NCI-H187 treated with DMSO at 0.1 percent for 48 hours (cell line): ENCODE measurements around the gene SNRPE.
A peak's percentile ranks its signal among the peaks of the same experiment; 100 is the strongest.
"Not testable (repeated sequence)": the region's sequence is repeated elsewhere in the genome, so short reads cannot be mapped to it uniquely, and the experiment has no call there.

Experiments
- DNase-seq: peaks from one replicate; lab custom pipeline; 2025; lab: John Stamatoyannopoulos, UW

SNRPE gene

DNA sequence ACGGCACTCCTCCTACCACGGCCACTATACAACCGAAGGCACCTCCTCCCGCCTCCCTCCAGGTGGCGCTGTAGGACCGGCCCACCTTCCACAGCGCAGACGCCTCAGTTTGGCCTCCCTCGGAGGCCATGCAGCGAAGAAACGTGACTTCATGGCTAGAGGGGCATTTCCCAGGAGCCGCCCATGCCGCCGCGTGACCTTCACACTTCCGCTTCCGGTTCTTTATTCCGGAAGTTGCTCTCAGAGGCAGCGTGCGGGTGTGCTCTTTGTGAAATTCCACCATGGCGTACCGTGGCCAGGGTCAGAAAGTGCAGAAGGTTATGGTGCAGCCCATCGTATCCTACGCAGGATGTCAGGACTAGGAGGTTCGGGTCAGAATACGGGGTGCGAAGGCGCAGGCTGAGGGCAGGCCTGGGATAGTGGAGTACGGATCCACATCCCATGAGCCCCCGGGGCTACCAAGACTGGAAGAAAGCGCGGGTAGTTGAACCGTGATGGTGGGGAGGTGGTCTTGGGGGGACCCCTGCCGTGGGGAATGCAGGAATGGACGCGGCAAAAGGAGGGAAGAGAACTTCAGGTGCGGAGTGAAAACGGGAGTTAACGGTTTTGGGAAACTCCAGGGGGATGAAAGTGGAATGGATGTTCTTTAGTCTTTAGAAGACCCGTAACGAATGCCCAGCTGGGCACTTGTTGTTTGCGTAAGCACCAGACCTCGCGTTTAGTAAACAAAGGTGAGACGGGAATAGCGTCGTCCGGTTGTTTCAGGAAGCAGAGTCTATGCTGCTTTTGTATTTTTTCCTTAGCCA lies at the start of gene SNRPE:
Gene SNRPE (plus strand): TSS at position 221 of the 806 bp plus-strand sequence. CDS start 61 bp downstream, at position 282.
- DNase-seq = peak; percentile 98

DNA sequence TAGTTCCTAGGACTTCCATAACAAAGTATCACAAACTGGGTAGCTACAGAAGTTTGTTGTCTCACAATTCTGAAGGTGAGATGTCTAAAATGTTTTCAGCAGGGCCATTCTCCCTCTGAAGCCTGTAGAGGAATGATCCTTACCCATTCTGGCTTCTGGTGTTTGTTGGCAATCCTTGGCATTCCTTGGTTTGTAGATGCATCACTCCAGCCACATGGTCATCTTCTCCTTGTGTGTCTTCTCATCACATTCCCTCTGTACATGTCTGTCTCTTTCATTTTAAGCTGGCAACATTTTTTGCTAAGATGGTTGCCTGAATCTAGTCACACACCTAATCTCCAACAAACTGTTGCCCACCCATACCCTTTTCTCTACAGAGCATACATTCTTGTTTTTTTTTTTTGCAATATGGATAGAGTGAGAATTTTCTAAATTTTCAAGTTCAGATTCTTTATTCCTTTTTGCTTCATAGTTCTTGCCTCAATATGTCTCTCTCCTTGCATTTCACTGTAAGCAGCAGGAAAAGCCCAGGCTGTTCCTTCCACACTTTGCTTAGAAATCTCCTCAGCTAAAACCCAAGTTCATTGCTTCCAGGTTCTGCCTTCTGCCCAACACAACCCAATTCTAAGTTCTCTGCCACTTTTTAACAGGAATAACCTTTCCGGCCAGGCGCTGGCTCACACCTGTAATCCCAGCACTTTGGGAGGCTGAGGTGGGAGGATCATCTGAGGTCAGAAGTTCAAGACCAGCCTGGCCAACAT lies 47.6 kb upstream of the SNRPE start:
- no peak for DNase-seq

DNA sequence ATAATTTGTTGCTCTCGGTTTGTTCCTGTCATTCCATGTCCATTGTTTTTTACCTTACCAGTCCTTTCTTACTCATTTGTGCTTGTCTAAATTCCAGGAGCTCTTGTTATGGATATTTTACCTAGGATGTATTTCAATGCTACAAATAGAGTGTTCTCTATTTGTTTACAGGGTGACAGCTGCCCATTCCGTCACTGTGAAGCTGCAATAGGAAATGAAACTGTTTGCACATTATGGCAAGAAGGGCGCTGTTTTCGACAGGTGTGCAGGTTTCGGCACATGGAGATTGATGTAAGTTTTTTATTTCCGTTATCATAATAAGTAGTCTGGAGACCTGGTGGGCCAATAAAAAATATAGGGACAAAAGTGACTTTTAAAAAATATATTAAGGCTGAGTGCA lies 43.0 kb upstream of the SNRPE start:
- no peak for DNase-seq

DNA sequence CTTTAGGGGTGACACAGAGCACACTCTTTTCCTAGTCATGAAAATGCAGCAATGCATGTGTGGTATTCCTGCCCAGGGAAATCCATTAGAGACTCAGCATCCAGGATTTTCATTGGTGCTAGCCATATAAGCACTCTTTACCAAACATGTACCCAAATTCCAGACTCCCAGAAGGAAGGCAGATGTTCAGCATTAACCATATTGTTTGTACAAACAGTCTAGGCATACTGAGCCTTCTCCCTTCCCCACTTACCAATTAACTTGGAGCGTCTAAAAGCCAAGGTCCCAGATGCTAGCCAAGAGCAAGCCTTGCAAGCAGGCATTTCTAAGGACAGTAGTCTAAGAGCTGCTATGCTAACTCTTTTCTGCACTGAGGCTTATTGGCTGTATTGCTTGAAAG lies 38.1 kb upstream of the SNRPE start:
- no peak for DNase-seq

DNA sequence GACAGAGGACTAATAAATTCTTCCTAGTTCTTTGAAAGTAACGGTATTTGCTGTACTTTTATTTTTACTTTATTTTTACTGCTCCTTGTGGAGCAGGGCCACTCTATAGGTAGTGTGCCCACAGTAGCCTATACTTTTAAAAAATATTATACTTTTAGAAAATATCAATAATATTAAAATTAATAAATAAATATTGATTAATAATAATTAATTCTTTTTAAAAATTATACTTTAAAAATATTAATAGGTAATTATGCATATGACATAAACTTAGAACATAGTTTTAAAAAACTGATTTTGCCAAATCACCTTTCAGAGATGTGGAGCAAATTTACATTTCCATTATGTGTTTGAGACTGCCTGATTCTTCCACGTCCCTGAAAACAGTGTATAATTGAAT lies 35.2 kb upstream of the SNRPE start:
- no peak for DNase-seq

DNA sequence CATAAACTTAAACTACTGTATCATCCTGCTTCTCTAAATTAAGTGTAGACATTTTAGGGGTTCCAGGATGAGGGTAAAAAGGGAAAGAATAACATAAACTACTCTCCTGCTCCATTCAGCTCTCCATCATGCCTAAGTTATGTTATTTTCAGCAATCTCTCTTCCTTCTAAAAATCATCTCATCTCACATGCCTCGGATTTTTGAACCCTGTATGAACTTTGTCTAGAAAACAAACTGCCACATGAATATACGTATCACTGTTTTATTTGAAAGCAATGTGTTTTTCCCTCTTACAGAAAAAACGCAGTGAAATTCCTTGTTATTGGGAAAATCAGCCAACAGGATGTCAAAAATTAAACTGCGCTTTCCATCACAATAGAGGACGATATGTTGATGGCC lies 33.4 kb upstream of the SNRPE start:
- DNase-seq = no peak

DNA sequence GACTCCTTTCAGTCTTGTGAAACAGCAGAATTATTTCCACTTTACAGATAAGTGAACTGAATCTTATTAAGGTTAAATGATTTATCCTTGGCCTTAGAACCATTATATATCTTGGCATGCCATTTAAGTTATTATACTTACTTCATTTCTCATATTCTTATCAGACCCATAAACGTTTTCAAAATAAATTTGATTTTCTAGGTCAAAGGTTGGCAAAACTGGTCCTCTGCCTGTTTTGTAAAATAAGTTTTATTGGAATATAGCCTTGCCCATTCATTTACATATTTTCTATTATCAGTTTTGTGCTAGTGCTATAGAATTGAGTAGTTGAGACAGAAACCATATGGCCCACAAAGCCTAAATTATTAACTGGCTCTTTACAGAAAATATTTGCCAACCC lies 32.9 kb upstream of the SNRPE start:
- DNase-seq = no peak

DNA sequence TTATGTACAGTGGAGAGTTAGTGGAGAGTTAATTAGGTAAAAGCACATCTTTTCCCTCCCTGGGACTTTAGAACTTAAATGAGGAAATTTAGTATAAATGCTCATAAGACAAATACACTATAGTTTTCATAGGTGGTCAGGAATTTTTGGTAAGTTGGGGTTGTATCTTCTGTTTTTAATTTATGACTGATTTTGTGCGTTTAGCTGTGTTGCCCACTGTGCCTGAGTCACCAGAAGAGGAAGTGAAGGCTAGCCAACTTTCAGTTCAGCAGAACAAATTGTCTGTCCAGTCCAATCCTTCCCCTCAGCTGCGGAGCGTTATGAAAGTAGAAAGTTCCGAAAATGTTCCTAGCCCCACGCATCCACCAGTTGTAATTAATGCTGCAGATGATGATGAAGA lies 32.2 kb upstream of the SNRPE start:
- not testable (repeated sequence) for DNase-seq

DNA sequence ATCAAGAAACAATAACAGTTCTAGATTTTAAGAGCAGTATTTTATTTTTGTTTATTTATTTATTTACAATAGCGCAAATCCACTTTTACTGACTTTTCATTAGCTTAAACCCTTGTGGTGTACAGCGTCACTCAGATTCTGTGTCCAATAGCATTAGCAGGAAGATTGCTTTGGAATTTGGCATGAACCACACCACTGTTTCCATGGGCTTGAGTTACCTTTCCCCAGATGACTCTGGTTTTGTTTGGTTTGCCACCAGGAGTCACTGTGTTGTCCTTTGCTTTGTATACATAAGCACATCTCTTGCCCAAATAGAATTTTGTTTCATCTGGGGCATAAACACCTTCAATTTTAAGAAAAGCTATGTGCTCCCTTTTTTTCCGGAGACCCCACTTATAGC lies 25.9 kb upstream of the SNRPE start:
- DNase-seq = no peak

DNA sequence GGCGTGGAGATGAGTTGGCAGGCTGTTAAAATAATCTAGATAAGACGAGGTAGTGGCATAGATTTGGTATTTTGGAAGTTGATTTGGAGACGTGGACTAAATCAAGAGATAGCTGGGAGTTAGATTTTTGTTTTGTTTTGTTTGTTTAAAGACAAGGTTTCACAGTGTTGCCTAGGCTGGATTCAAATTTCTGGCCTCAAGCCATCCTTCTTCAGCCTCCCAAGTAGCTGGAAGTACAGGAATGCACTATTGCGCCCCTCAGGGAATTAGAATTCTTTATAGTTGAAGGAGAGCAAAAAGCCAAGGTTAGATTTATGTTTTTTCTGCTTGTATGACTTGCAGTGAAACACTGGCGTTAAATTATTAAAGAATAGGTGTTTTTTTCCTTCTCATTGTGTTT lies 22.3 kb upstream of the SNRPE start:
- DNase-seq = no peak

DNA sequence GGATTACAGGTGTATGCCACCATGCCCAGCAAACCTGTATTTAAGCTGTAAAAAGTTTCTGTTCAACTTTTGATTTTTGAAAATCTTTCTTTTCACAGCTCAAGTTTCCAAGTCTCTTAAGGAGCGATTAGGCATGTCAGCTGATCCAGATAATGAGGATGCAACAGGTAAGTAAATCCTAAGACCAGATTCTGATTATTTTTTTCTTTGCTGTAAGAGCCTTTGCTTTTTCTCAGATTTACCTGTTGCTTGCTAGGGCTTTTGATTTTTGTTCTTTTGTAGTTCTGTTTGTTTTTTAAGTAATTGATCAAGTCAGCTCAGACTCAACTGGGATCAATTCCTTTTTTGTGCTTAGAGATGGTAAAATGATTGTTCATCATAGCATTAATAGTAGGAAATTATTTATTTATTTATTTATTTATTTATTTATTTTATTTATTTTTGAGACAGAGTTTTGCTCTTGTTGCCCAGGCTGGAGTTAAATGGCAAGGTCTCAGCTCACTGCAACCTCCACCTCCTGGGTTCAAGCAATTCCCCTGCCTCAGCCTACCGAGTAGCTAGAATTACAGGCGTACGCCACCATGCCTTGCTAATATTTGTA lies 21.1 kb upstream of the SNRPE start:
- no peak for DNase-seq

DNA sequence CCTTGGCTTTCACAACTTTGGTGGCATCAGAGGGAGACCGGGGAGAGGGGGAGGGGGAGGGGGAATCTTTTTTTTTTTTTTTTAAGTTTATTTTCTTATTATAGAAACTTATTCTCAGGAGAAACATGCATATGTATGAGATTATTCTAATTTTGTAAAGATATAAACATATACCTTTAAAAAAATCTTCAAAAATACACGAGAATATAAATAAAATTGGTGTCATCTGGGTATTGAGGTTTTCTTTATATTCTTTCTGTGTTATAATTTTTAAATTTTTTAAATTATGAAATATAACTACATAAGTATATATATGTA lies 18.9 kb upstream of the SNRPE start:
- no peak for DNase-seq

DNA sequence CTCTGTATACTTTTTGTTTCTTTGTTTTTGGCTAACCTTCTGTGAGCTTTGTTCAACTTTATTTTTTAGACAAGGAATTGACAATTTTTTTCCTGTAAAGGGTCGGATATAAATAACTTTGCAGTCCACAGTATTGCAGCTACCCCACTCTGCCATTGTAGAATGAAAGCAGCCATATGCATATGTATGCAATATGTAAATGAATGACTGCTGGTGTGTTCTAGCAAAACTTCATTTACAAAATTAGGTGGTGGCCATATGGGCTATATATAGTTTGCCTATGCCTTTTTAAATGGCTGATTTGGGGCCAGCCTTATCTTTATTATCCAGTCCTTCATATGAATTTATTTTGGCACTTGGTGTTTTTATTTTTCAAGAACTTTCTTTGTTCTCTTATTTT lies 18.0 kb upstream of the SNRPE start:
- no peak for DNase-seq

DNA sequence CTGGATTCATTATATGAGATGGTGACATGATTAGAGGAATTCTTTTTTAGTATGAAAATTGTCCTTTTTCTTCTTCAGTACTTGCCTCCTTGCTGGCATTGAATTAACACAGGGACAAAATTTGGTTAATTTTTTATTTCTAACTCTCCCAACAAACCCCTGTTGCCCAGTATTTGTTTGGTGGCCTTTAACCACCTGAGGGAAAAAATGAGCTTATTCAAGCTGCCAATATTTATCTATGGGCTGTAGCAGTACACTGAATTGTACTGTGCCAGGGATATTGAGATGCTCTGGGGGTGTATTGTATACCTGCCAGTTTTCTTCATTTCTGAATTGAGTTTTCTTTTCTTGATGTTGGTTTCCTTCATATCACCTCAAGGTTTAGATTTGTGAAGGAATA lies 8.3 kb upstream of the SNRPE start:
- not testable (repeated sequence) for DNase-seq

DNA sequence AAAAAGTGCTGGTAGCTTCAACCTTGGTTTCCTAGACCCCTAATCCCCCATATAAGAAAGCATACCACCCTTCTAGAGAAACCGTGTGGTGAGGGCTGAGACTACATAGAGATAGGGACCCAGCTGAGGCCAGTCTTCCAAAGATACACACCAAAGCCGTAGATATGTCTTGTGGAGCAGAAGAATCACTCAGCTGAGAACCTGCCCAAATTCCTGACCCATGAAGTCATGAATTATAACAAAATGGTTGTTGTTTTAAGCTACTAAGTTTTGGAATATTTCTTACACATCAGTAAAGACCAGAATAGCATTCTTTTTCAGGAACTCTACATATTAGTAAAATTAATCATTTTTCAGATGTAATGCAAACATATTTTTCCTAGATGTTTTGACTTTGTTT lies 3.3 kb upstream of the SNRPE start:
- no peak for DNase-seq

DNA sequence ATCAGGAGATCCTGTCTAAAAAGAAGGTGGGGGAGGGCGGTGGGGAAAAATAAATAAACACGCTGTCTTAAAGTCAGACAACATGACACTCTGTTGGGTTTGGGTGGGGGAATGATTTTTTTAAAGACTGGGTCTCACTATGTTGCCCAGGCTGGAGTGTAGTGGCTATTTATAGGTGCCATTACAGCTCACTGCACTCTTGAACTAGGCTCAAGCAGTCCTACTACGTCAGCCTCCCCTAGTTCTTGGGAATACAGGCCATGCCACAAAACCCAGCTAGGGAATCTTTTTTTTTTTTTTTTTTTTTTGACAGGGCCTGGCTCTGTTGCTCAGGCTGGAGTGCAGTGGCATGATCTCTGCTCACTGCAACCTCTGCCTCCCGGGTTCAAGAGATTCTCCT lies 2.4 kb upstream of the SNRPE start:
- no peak for DNase-seq

DNA sequence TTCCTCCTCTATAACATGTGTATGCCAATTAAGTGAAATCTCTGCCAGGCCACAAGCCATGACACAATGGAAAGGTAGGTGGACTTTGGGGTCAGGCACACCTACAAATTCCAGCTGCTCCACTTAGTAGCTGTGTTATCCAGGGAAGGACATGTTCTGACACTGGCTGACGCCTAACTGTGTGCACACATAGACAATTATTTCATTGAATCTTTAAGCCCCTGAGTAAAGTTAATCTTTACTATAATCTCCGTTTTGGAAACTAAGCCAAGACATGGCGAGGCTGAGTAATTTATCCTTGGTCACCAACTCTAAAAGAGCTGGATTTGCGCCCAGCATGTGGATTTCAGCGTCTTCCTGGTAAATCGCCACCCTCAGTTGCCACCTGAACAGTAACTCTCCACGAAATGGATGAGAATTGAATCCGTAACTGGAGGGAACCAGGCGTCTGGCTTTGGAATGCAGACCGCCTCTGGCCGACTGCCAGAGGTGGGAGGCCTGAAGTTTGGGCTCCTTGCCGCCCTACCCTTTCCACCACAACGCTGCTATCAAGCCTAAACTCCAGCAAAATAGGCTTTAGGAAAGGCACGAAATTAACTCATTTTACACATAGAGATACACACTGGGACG lies 888 bp upstream of the SNRPE start:
- no peak for DNase-seq

DNA sequence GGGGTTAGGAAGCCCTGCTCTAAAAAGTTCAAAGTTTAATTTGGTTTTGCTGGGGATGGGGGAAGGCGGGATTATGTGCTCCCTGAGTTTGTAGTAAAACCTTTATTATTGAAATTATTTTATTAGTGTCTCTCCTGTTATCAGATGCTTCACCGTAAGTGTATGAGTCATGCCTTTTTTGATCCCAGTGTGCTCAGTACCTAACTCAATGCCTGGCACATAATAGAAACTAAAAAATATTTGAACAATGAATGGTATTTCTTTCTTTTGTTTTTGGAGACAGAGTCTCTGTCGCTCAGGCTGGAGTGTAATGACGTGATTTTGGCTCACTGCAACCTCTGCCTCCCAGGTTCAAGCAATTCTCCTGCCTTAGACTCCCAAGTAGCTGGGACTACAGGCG lies 6.4 kb downstream of the SNRPE start:
- no peak for DNase-seq

DNA sequence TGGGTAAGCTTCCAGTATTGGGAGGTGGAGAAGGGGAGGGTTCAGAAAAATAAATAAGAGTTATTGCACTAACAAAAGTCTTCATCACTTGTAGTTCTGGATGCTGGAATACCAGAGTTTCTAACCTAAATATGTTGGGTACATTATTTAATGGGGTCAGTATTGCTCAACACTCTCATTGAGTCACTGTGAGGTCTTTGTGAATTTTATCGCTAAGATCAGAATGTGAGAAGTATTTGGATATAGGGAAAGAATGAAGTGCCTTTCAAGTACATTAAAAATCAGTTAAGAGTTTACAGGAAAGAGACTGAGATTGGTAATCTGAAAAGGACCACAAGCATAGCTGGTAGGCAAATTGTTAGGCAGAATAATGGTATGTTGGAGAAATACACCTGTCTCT lies 8.8 kb downstream of the SNRPE start:
- no peak for DNase-seq

DNA sequence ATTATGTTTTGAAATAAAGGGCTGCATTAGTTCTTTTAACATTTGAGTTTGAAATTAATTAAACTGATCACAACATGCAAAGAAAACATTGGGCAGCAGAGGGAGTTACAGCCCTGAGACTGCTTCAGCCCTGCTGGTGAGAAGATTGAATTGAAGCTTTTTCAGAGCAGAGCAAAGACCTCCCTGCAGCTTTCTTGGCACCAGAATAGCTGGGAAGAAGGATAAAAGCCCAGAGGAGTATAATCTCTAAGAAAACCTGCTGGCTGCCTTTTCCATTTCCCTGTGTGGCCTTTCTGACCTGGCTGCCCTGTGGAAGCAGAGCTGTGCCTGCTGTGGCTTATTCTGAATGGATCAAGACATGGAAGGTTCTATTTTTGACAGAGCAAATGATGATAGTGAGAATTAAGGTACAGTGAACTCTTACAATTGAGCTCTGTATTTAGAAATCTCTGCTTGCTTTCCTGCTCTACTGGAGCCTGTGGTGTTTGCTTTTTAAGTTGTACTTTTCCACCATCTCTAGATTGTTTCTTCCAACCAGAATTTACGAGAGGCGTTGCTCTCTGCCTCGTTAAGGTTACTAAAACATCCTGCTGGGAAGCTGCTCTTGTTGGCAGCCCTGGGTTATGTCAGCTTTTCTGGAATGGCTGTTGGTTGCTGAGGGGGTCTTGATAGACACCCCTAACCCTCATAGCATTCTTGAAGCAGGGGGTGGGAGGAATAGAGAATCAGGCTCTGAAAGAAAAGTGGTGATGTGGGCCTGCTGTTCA lies 9.9 kb downstream of the SNRPE start:
- DNase-seq = peak; percentile 23

DNA sequence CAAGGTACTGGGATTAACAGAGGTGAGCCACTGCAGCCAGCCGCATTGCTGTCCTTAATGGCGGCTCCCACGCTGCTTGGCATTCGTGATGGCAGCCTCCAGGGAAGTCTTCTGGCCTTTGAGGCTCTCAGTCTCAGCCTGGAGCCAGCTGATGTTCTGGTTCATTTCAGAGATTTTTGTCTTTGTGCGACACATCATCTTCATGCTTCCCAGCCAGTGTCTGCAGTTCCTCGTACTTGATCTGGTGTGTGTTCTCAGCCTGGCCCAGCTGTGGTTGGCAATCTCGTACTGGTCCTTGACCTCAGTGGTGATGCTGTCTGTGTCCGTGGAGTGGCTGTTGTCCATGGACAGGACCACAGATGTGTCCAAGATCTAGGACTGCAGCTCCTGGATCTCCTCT lies 11.7 kb downstream of the SNRPE start:
- no peak for DNase-seq

DNA sequence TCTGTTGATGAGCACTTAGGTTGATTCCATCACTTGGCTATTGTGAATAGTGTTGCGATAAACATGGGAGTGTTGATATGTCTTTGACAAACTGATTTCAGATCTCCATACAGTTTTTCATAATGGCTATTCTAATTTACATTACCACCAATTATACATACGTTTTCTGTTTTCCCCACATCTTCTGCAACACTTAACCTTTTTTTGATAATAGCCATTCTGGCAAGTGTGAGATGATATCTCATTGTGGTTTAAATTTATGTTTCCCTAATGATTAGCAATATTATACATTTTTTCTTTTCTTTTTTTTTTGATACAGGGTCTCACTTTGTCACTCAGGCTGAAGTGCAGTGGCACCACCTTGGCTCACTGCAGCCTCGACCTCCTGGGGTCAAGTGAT lies 17.0 kb downstream of the SNRPE start:
- DNase-seq = no peak
